Activated CD8-positive, alpha-beta T cell treated with anti-CD3 and anti-CD28 coated beads for 36 hours (primary cell): ENCODE measurements around the gene HBS1L. TPM values are rescaled to one million over a fixed set of nuclear protein-coding genes. Genes with fewer than 3 reads are reported as not detected.
"Not testable (repeated sequence)": the region's sequence is repeated elsewhere in the genome, so short reads cannot be mapped to it uniquely, and the experiment has no call there.

Experiments used
- ATAC-seq: fragments of 200-7000 bp; cut with Tn5 transposase; one replicate; pipeline ENCODE4 v1.10.0; 2021; ENCODE audit warnings: mild to moderate bottlenecking, moderate library complexity
- CTCF ChIA-PET: fragments of 350-600 bp; sonication (Branson Sonifier 250); formaldehyde crosslinking; loops from one replicate; lab custom pipeline; 2021; ENCODE audit warnings: antibody characterized with exemption; lab: Charles Lee
- POLR2A ChIA-PET: fragments of 350-600 bp; sonication (Branson Sonifier 250); formaldehyde crosslinking; loops from one replicate; lab custom pipeline; 2021; ENCODE audit warnings: antibody characterized with exemption; lab: Charles Lee
- DNase-seq: peaks from one replicate; pipeline ENCODE4 v3.0.0-alpha.2; 2020
- H3K27ac Mint-ChIP-seq: one replicate; pipeline ENCODE4 v1.8.0; 2021; ENCODE audit warnings: mild to moderate bottlenecking, mixed read lengths
- H3K27me3 Mint-ChIP-seq: one replicate; pipeline ENCODE4 v1.8.0; 2021; ENCODE audit warnings: mixed read lengths
- H3K36me3 Mint-ChIP-seq: one replicate; pipeline ENCODE4 v1.8.0; 2021; ENCODE audit warnings: low read depth, mixed read lengths
- H3K4me1 Mint-ChIP-seq: one replicate; pipeline ENCODE4 v1.8.0; 2021; ENCODE audit warnings: low read depth, mixed read lengths
- H3K4me3 Mint-ChIP-seq: one replicate; pipeline ENCODE4 v1.8.0; 2021; ENCODE audit warnings: mild to moderate bottlenecking, moderate library complexity, mixed read lengths
- H3K9me3 Mint-ChIP-seq: one replicate; pipeline ENCODE4 v1.8.0; 2021; ENCODE audit warnings: mixed read lengths
- intact Hi-C: fragments of 100-400 bp; cut with micrococcal nuclease; formaldehyde crosslinking; loops from one replicate; pipeline ENCODE4 v1.10.0; 2022
- total RNA-seq, 2 experiments: library from RNA; stranded (reverse); gene quantifications; one replicate each; pipeline ENCODE4 v1.2.3, GENCODE V29; 2021
- TF ChIP-seq, protein P1 (sequence below): fragments of 200-600 bp; IDR thresholded peaks from one replicate; pipeline ENCODE4 v1.8.0; 2022; ENCODE audit warnings: antibody characterized with exemption, mild to moderate bottlenecking

The HBS1L gene
- total RNA-seq, 2 experiments from 2014 or later: 146 to 147 TPM

GRCh38 chr6:135063926-135064325, 9.3 kb upstream of the HBS1L start:
- H3K27ac Mint-ChIP-seq: no peak overlapping the region

GRCh38 chr6:135062735-135063134, 8.1 kb upstream of the HBS1L start:
- DNase-seq (no peak), ATAC-seq (no peak)
- Mint-ChIP-seq H3K27ac (no peak overlapping the region), H3K27me3 (no peaks in the 10 kb centered on the region), H3K36me3 (peaks cover 2% of the 10 kb centered on the region), H3K4me3 (no peak overlapping the region), H3K9me3 (peaks cover 4% of the 10 kb centered on the region), H3K4me1 (peaks cover 20% of the 10 kb centered on the region)
- TF ChIP-seq, protein P1, sequence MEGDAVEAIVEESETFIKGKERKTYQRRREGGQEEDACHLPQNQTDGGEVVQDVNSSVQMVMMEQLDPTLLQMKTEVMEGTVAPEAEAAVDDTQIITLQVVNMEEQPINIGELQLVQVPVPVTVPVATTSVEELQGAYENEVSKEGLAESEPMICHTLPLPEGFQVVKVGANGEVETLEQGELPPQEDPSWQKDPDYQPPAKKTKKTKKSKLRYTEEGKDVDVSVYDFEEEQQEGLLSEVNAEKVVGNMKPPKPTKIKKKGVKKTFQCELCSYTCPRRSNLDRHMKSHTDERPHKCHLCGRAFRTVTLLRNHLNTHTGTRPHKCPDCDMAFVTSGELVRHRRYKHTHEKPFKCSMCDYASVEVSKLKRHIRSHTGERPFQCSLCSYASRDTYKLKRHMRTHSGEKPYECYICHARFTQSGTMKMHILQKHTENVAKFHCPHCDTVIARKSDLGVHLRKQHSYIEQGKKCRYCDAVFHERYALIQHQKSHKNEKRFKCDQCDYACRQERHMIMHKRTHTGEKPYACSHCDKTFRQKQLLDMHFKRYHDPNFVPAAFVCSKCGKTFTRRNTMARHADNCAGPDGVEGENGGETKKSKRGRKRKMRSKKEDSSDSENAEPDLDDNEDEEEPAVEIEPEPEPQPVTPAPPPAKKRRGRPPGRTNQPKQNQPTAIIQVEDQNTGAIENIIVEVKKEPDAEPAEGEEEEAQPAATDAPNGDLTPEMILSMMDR: no peak
- CTCF ChIA-PET: interaction anchor here (0.9 to 1.4 kb wide), 2 partner anchors 8 to 12 kb away, joined by 3 to 4 read pairs; partner anchors contain the start of gene HBS1L
- POLR2A ChIA-PET: interaction anchor here (0.8 to 1.2 kb wide), 3 partner anchors 14 to 46 kb away, joined by 3 to 4 read pairs (median 4); no protein-coding TSS in a partner anchor
- intact Hi-C loops: no loop called here

More at GRCh38 chr6:135063926-135064325, 9.3 kb upstream of the HBS1L start:
- Mint-ChIP-seq H3K27me3 (no peaks in the 10 kb centered on the region), H3K9me3 (peaks cover 4% of the 10 kb centered on the region), H3K36me3 (peaks cover 2% of the 10 kb centered on the region), H3K4me1 (peaks cover 20% of the 10 kb centered on the region), H3K4me3 (no peak overlapping the region)
- intact Hi-C loops: no loop called here
- DNase-seq: no peak
- TF ChIP-seq, protein P1: no peak
- ATAC-seq: no peak
- POLR2A ChIA-PET: interaction anchor here (0.6 to 1.3 kb wide), 4 partner anchors 9 to 55 kb away, joined by 3 to 5 read pairs (median 4); partner anchors contain the start of gene HBS1L
- CTCF ChIA-PET: interaction anchor here (1.4 to 1.9 kb wide), 2 partner anchors 9 to 22 kb away, joined by 4 read pairs; partner anchors contain the start of gene HBS1L

- ChIA-PET POLR2A (no interaction called here), CTCF (no interaction called here)
- intact Hi-C loops: no loop called here
- Mint-ChIP-seq H3K27me3 (no peaks in the 10 kb centered on the region), H3K36me3 (no peaks in the 10 kb centered on the region), H3K9me3 (no peaks in the 10 kb centered on the region), H3K4me1 (peaks cover 7% of the 10 kb centered on the region), H3K27ac (no peak overlapping the region), H3K4me3 (no peak overlapping the region)
- DNase-seq (no peak), ATAC-seq (no peak)
- TF ChIP-seq, protein P1: no peak
Measured at GRCh38 chr6:135060076-135060475, 5.5 kb upstream of the HBS1L start.

GRCh38 chr6:135058299-135058698, 3.7 kb upstream of the HBS1L start:
- H3K9me3 Mint-ChIP-seq, DNase-seq, H3K4me3 Mint-ChIP-seq, H3K4me1 Mint-ChIP-seq, intact Hi-C loops, H3K27ac Mint-ChIP-seq, POLR2A ChIA-PET, ATAC-seq, H3K27me3 Mint-ChIP-seq: not testable (repeated sequence)
- CTCF ChIA-PET: interaction anchor here (0.6 to 0.7 kb wide), 2 partner anchors 27 to 30 kb away, joined by 3 read pairs; no protein-coding TSS in a partner anchor
- H3K36me3 Mint-ChIP-seq: peaks cover 12% of the 10 kb centered on the region

DNA sequence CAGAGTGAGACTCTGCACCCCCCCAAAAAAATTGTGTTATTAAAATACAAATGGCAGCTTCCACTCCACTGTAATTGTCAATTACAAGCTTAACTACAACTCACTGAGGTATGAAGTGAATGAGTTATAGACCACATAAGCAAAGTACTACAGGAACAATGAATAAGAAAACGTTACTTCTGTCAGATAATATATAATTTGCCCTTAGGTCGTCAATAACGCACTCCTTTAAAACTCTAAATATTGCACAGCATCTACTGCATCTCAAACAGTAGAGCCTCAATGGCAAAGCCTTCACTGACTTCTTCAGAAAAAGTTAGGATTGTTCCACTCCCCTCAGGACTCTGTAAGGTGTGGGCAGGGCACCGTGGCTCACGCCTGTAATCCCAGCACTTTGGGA, 2.0 kb upstream of the HBS1L start:
- ChIA-PET CTCF (interaction anchor here (2.0 to 3.9 kb wide), 5 partner anchors 10 to 127 kb away, joined by 4 to 18 read pairs (median 8); no protein-coding TSS in a partner anchor), POLR2A (interaction anchor here (0.9 to 4.6 kb wide), 3 partner anchors 21 to 71 kb away, joined by 3 to 25 read pairs (median 4); no protein-coding TSS in a partner anchor)
- peaks cover 18% of the 10 kb centered on the region for H3K4me1 Mint-ChIP-seq
- intact Hi-C loops: no loop called here
- H3K36me3 Mint-ChIP-seq: peaks cover 25% of the 10 kb centered on the region
- no peak overlapping the region for H3K27ac Mint-ChIP-seq
- DNase-seq (no peak), ATAC-seq (no peak)
- H3K4me3 Mint-ChIP-seq: no peak overlapping the region
- no peaks in the 10 kb centered on the region for H3K9me3 Mint-ChIP-seq
- TF ChIP-seq, protein P1: no peak
- H3K27me3 Mint-ChIP-seq: no peaks in the 10 kb centered on the region
